ENCODE results near the gene UHMK1.
"Not testable (repeated sequence)": the region's sequence is repeated elsewhere in the genome, so short reads cannot be mapped to it uniquely, and the experiment has no call there.

The UHMK1 gene, protein sequence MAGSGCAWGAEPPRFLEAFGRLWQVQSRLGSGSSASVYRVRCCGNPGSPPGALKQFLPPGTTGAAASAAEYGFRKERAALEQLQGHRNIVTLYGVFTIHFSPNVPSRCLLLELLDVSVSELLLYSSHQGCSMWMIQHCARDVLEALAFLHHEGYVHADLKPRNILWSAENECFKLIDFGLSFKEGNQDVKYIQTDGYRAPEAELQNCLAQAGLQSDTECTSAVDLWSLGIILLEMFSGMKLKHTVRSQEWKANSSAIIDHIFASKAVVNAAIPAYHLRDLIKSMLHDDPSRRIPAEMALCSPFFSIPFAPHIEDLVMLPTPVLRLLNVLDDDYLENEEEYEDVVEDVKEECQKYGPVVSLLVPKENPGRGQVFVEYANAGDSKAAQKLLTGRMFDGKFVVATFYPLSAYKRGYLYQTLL

DNA sequence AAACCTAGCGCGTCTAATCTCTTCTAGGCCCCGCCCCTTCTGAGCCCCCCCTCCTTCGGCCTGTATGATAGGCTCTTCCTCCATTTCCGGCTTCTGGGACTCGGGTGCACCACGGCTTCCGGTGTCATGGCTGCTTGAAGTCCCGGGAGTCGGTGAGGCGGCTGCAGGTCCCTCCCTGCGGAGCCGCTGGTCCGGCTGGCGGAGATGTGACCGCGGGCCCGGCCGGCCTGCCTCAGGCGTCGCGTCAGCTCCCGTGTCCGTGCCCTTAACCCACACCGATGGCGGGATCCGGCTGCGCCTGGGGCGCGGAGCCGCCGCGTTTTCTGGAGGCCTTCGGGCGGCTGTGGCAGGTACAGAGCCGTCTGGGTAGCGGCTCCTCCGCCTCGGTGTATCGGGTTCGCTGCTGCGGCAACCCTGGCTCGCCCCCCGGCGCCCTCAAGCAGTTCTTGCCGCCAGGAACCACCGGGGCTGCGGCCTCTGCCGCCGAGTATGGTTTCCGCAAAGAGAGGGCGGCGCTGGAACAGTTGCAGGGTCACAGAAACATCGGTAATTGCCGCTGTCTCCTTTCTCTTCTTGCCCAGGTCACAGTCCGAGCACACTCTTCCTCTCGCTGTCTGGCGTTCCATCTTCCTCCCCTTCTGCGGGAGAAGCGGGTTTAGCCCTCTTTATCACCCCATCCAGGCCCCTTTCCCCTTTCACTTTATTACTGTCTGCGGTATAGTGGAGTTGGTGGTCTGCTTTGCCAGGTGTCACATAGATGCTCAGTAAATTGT, at the start of gene UHMK1:
TSS of gene UHMK1 (plus strand) at position 96 of the 773 bp plus-strand sequence. CDS start at position 279, 183 bp downstream.
- DNase-seq (ENCODE audit: low read depth): peak; percentile 86

DNA sequence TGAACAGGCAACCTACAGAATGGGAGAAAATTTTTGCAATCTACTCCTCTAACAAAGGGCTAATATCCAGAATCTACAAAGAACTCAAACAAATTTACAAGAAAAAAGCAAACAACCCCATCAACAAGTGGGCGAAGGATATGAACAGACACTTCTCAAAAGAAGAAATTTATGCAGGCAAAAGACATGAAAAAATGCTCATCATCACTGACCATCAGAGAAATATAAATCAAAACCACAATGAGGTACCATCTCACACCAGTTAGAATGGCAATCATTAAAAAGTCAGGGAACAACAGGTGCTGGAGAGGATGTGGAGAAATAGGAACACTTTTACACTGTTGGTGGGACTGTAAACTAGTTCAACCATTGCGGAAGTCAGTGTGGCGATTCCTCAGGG, 43.3 kb upstream of the UHMK1 start:
- not testable (repeated sequence) for DNase-seq (ENCODE audit: low read depth)

DNA sequence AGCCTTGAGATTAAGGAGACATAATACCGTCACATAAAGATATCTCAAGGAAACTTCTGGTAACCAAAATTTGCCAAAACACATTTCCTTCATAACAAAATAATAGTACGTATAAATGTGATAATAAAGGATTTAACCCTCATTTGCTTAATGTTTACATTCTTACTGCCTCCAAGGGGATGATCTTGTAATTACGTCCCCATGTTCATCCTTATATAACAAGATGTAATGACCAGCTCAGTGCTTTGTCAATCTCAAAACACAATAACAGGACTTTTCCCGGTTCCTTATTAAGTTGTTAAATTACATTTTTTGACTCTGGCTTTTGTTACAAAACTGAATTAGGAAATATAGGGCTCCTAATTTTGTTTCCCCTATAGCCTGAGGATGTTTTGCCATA, 41.3 kb upstream of the UHMK1 start:
- no peak for DNase-seq (ENCODE audit: low read depth)

DNA sequence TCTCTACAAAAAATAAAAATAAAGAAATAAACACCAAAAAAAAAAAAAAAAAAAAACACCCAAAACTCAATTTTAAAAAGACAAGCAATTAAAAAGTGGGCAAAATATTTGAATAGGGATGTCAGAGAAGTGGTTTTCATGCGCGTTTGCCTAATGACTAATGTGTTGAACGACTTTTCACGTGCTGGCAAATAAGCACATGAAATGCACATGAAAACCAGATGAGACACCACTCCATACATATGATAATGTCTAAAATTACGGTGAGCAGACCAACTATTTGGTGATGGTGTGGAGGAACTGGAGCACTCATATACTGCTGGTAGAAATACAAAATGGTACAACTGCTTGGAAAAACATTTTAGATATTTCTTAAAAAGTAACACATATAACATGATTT, 39.4 kb upstream of the UHMK1 start:
- no peak for DNase-seq (ENCODE audit: low read depth)

DNA sequence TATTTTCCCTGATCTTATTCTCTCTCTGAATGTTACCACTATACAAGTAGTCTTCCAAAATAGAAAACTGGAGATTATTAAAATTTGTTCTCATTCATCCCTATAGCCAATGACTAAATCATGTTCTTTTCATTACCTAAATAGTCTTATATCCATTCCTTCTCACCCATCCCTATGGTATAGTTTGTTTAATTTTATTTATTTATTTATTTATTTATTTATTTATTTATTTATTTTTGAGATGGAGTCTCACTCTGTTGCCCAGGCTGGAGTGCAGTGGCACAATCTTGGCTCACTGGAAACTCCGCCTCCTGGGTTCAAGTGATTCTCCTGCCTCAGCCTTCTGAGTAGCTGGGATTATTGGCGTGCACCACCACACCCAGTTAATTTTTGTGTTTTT, 35.2 kb upstream of the UHMK1 start:
- DNase-seq (ENCODE audit: low read depth): not testable (repeated sequence)

DNA sequence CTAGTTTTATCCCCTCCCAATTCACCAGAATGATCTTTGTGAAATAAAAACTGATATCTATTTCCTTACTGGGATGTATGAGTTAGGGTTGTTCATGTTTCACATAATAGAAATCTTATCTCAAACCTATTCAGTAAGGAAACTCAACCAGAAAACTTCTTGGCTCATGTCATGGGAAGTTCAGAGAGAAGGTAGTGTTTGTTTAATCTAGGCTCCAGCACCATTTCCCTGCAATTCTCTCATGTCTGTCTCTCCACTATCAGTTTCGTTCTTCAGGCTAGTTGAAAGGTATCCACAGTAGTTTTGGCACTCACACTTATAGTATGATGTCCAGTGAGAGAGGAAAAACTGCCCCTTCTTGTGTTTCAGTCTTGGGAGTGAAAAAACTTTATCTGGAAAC, 34.6 kb upstream of the UHMK1 start:
- no peak for DNase-seq (ENCODE audit: low read depth)

DNA sequence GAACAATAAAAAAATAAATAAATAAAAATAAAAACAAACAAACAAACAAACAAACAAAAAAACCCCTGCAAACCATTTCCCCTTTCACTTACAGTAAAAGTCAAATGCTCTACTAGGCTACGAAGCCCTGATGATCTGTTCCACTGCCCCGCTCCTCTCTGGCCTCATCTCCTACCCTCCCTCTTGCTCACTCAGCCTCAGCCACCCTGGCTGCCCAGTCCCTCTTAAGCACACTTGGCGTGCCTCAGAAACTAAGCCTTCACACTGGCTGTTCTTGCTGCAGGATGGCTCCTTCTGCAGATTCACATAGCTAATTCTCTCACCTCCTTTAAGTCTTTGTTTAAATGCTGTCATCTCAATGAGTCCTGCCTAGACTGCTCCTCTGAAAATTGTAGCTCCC, 30.8 kb upstream of the UHMK1 start:
- no peak for DNase-seq (ENCODE audit: low read depth)

DNA sequence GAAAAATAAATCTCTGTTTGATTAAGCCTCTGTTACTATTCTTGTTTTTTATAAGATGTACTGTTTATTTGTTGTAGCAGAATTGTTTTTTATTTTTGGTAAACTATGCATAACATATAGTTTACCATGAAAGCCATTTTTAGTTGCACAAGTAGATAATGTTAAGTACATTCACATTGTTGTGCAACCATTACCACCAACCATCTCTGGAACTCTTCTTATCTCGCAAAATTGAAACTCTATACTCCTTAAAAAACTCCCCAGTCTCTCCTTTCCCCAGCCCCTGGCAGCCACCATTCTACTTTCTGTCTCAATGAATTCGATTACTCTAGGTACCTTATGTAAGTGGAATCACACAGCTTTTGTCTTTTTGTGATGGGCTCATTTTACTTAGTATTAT, 27.4 kb upstream of the UHMK1 start:
- DNase-seq (ENCODE audit: low read depth): no peak

DNA sequence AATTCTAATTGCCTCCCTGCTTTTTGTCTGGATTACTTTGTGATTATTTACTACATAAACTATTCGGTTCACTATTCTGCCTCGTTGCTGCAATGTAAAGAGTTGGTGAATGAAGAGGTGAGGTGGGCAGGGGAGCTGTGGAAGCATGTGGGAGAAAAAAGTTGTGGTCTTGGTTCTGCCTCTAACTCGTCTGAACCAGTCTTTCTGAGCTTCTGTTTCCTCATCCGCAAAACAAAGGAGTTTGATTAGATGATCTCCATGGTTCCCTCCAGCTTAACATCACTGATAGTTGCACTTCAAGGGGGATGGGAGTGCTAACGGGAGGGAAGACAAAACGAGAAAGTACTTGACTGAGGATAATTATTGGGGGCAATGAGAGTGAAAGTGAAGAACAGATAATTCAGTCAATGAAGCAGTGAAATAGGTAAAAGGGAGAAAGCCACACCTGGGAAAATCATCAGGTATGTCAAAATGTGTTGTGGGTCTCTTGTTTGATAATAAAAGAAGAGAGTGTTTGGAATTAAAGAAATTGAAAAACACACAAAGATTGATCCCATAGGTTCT, 26.2 kb upstream of the UHMK1 start:
- DNase-seq (ENCODE audit: low read depth): no peak

DNA sequence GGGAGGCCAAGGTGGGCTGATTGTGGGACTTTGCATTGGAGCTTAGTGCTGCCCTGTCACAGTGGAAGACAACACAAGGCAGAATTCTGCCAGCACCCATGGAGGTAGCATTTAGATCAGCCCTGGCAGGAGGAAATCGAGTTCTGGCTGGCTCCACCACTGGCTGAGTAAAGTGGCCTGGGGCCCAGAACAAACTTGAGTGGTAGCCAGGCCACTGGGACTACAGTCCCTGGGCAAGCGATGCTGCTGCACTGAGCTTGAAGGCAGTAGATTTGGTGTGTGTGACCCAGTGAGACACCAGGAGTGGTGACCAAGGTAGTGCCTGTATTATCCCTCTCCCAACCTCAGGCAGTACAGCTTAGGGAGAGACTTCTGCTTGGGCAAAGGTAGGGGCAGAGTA, 22.5 kb upstream of the UHMK1 start:
- no peak for DNase-seq (ENCODE audit: low read depth)

DNA sequence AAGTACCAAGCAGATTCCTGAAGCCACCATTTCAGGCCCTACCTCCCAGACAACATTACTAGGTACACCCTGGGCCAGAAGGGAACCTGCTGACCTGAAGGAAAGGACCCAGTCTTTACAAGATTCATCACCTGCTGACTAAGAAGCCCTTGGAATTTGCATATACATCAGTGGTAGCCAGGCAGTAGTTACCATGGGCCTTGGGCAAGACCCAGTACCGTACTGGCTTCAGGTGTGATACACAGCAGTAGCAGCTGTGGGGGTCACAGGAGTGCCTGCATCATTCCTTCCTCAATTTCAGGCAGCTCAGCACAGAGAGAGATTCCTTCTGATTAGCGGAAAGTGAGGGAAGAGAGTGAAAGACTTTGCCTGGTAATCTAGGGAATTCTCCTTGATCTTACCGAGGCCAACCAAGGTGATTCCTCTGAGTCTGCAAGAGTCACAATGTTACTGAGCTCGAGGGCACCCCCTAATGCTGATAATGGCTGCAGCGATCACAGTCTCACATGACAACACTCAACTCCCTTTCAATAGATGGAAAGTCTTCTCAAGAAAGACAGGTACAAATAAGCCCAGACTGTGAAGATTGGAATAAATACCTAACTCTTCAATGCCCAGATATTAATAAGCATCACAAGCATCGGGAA, 22.0 kb upstream of the UHMK1 start:
- no peak for DNase-seq (ENCODE audit: low read depth)

DNA sequence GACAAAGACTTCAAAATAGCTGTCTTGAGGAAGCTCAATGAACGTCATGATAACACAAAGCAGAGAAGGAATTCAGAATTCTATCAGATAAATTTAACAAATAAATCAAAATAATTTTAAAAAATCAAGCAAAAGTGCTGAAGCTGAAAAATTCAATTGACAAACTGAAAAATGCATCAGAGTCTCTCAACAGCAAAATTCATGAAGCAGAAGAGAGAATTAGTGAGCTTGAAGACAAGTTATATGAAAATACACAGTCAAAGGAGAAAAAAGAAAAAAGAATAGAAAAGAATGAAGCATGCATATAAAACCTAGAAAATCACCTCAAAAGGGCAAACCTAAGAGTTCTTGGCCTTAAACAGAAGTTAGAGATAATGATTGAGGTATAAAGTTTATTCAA, 21.0 kb upstream of the UHMK1 start:
- DNase-seq (ENCODE audit: low read depth): no peak

DNA sequence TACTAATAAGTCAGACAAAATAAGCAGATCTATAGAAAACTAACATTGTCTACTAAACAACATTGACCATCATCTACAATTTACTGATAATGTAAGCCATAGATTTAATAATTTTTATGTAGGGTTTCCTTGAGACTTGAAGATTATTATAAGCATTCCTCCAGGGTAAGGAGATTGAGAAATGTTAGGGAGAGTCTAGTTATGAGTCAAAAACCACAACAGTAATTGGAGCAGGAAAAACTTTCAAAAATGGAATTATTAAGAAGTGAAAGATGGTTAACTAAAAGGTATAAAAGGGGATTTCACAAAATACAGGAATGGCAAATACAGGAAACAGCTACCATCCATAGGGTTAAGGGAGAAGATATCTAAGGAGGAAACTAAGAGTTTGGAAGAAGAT, 12.4 kb upstream of the UHMK1 start:
- DNase-seq (ENCODE audit: low read depth): no peak

DNA sequence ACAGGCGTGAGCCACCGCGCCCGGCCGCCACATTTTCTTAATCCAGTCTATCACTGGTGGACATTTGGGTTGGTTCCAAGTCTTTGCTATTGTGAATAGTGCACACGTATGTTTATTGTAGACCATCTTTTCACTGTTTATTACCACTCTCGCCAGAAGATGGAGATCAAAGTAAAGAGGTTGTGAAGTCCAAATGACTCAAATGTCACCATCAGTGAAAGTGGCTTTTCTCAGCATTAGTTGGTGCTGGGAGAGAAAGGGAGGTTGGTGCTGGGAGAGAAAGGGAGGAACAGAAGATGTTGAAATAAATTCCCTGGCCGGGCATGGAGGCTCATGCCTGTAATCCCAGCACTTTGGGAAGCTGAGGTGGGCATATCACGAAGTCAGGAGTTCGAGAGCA, 10.4 kb upstream of the UHMK1 start:
- DNase-seq (ENCODE audit: low read depth): no peak

DNA sequence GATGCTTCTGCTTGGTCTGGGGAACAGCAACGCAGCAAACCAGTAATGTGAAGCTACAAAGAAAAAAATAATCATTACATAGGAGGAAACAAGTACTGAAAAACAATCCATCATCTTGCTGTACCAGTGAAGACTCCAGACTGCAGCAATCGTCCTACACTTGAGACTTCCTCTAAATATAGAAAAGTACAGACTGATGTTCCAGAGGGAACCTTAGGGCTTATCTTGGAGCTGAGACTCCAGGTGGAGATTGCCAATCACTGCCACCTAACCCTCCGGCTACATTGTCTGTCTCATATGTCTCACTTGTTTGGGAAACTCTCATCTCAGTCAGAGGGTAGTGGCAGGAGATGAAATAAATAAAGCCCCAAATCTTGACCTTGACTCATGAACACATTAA, 9.4 kb upstream of the UHMK1 start:
- DNase-seq (ENCODE audit: low read depth): no peak

DNA sequence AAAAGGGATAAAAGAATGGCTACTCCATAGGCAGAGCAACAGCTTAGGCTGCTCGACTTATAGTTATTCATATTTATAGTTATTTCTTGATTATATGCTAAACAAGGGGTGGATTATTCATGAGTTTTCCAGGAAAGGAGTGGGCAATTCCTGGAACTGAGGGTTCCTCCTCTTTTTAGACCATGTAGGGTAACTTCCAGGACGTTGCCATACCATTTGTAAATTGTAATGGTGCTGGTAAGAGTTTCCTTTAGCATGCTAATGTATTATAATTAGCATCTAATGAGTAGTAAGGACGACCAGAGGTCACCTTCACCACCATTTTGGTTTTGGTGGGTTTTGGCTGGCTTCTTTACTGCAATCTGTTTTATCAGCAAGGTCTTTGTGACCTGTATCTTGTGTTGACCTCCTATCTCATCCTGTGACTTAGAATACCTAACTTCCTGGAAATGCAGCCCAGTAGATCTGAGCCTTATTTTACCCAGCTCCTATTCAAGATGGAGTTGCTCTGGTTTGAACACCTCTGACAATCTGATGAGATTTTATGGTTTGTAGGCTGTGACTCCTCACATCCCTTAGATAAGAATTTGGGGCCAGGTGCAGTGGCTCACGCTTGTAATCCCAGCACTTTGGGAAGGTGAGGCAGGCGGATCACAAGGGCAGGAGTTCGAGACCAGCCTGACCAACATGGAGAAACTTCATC, 1.9 kb upstream of the UHMK1 start:
- DNase-seq (ENCODE audit: low read depth): not testable (repeated sequence)

DNA sequence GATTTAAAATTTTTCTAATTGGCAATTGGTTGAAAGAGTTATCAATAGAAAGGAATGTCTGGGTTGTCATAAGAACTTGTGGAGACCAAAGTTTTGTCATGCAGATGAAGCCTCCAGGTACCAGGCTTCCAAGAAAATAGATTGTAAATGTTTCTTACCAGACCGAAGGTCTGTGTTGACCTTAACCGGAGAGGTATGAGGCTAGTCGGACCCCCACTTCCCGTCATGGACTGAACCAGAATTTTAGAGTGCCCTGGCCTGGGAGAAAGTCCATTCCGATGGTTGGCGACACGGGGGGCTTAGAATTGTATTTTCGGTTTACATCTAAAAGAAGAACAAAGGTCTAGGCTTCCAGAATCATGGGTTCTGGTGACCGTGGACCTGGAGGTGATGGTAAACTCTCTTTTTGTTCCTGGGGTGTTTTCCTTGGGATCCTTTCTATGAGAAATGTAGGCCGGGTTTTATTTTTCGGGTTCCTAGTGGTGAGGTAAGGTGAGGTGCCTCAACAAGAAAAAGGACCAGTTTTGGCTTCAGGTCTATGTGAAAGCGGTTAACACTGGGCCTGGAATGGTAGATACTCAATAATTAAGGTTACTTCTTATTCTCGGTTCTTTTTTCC, 405 bp upstream of the UHMK1 start:
- DNase-seq (ENCODE audit: low read depth): no peak

DNA sequence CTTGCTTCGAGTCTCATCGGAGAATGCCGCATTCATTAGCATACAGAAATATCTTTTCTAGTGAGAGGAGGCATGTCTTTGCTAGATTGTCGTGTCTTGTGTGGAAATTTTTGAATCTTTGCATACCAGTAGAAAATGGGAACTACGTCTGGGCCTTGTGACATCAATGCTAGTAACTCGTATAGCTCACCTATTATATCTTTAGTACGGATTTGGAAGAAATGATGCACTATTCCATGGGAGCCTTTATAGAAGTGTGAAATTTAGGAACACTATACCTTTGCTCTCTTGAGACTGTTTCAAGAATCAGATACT, 835 bp downstream of the UHMK1 start:
- DNase-seq (ENCODE audit: low read depth): no peak

DNA sequence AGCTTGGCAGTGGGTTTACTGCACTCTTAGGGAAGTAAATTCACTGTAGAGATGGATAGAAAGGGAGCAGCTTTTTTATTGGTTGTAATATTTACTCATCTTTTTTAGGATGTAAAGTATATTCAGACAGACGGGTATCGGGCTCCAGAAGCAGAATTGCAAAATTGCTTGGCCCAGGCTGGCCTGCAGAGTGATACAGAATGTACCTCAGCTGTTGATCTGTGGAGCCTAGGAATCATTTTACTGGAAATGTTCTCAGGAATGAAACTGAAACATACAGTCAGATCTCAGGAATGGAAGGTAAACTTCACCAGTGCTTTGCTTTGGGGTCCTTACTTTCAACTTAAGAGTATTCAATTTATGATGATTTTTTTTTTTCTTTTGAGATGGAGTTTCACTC, 3.2 kb downstream of the UHMK1 start:
- DNase-seq (ENCODE audit: low read depth): no peak

DNA sequence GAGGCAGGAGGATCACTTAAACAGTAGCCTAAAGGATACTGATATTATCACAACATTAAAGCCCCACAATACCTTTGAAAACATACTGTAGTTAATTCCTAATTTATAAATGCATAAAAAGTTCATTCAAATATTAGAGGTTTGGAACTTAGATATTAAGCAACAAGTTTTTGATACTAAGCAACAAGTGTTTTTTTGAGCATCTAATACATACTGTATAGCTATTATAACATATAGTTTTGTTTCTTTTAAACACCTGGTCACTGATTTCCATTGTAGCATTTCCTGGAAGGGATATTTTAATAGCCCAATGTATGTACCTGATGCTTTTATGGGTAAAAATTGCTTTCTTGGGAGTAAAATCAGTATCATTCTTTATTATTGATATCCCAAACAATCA, 4.5 kb downstream of the UHMK1 start:
- DNase-seq (ENCODE audit: low read depth): no peak

DNA sequence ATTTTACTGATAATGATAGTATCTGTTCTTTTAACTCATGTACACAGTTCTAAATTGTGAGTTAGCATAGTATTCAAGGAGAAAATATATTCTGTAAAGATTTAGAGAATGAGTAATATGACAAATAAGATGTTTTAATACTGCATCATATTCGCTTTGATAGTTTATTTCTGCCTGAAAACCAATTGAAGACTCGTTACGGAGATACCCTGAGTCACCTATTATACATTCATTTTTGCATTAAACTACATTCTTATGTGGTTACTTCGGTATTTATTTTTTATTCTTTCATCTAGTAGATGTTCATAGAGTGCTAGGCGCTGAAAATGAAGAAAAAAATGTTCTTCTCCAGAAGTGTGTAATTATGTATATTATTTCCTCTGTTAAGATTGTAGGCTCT, 5.3 kb downstream of the UHMK1 start:
- DNase-seq (ENCODE audit: low read depth): no peak

DNA sequence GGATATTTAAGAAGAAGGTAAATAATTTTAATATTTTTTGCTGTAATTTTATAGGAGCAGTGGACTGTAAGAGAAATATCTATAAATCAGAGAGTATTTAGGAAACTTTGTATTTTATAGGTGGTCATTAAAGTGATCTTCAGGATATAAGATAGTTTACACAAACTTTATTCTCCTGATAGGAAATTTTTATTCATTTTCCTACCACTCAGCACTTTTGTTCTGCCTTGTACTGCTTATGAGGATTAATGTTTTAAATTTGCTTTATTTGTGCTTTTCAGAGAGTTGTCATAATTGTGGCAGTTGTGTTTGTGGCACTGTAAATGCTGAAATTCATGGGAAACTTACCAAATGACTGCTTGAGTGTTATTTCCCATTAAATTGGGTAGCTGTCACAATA, 29.7 kb downstream of the UHMK1 start:
- no peak for DNase-seq (ENCODE audit: low read depth)

All from stimulated activated CD4-positive, alpha-beta T cell treated with anti-CD3 and anti-CD28 coated beads, Interleukin-2, amount 100 ng/mL, for 4 hours (primary cell).